Dedifferentiated amniotic fluid mesenchymal stem cell (primary cell): ENCODE data around the gene ZNF804B.

Experiments used
- DNase-seq: peaks from one replicate; pipeline ENCODE4 v3.0.0-alpha.2; 2016; ENCODE audit errors: extremely low spot score

Gene ZNF804B

GRCh38 chr7:88835147-88835728 lies 75.7 kb downstream of the ZNF804B start:
- no peak for DNase-seq

GRCh38 chr7:88842201-88842600 lies 82.7 kb downstream of the ZNF804B start:
- DNase-seq, result no peak

GRCh38 chr7:88845091-88845490 lies 85.6 kb downstream of the ZNF804B start:
- no peak for DNase-seq

GRCh38 chr7:88851220-88851619 lies 91.7 kb downstream of the ZNF804B start:
- DNase-seq, result no peak

- no peak for DNase-seq
Measured at GRCh38 chr7:88859288-88859687, 99.8 kb downstream of the ZNF804B start.

- DNase-seq, result no peak
Measured at GRCh38 chr7:88866265-88866863, 106.9 kb downstream of the ZNF804B start.

- no peak for DNase-seq
Measured at GRCh38 chr7:88867158-88867557, 107.7 kb downstream of the ZNF804B start.

- no peak for DNase-seq
Measured at GRCh38 chr7:88868456-88868855, 109.0 kb downstream of the ZNF804B start.

- no peak for DNase-seq
Measured at GRCh38 chr7:88881136-88881535, 121.6 kb downstream of the ZNF804B start.

- DNase-seq, result no peak
Measured at GRCh38 chr7:88885131-88885530, 125.6 kb downstream of the ZNF804B start.

- DNase-seq, result no peak
Measured at GRCh38 chr7:88888684-88889083, 129.2 kb downstream of the ZNF804B start.

GRCh38 chr7:88910516-88910915 lies 151.0 kb downstream of the ZNF804B start:
- no peak for DNase-seq

- DNase-seq, result no peak
Measured at GRCh38 chr7:88912852-88913251, 153.4 kb downstream of the ZNF804B start.

- DNase-seq, result no peak
Measured at GRCh38 chr7:88915615-88916014, 156.1 kb downstream of the ZNF804B start.

GRCh38 chr7:88919478-88920131 lies 160.1 kb downstream of the ZNF804B start:
- no peak for DNase-seq

GRCh38 chr7:88922944-88923343 lies 163.4 kb downstream of the ZNF804B start:
- DNase-seq, result no peak

GRCh38 chr7:88928276-88928675 lies 168.8 kb downstream of the ZNF804B start:
- no peak for DNase-seq

- no peak for DNase-seq
Measured at GRCh38 chr7:88929719-88930118, 170.2 kb downstream of the ZNF804B start.

- no peak for DNase-seq
Measured at GRCh38 chr7:88933285-88933684, 173.8 kb downstream of the ZNF804B start.

- no peak for DNase-seq
Measured at GRCh38 chr7:88942815-88943501, 183.5 kb downstream of the ZNF804B start.

- DNase-seq, result no peak
Measured at GRCh38 chr7:88951826-88952225, 192.3 kb downstream of the ZNF804B start.

- DNase-seq, result no peak
Measured at GRCh38 chr7:88964418-88964817, 204.9 kb downstream of the ZNF804B start.

GRCh38 chr7:88965371-88965770 lies 205.9 kb downstream of the ZNF804B start:
- DNase-seq, result no peak
